T-helper 1 cell treated with Interleukin-12 subunit alpha and Interleukin-12 subunit beta and Interleukin-4 antibody, amounts not matched to agents 30 μg/mL and 1 μg/mL, for 36 hours (primary cell): ENCODE data around the gene PRPF39.
"Not testable (repeated sequence)": the region's sequence is repeated elsewhere in the genome, so short reads cannot be mapped to it uniquely, and the experiment has no call there.

Source experiments
- H3K27ac Mint-ChIP-seq: one replicate; pipeline ENCODE4 v1.8.0; 2021; ENCODE audit warnings: mild to moderate bottlenecking, mixed read lengths
- H3K27me3 Mint-ChIP-seq: one replicate; pipeline ENCODE4 v1.8.0; 2021; ENCODE audit warnings: low read depth, mixed read lengths
- H3K36me3 Mint-ChIP-seq: one replicate; pipeline ENCODE4 v1.8.0; 2021; ENCODE audit warnings: low read depth, mixed read lengths
- H3K4me1 Mint-ChIP-seq: one replicate; pipeline ENCODE4 v1.8.0; 2021; ENCODE audit warnings: low read depth, mixed read lengths
- H3K4me3 Mint-ChIP-seq: one replicate; pipeline ENCODE4 v1.8.0; 2021; ENCODE audit warnings: mild to moderate bottlenecking, moderate library complexity, mixed read lengths
- H3K9me3 Mint-ChIP-seq: one replicate; pipeline ENCODE4 v1.8.0; 2021; ENCODE audit warnings: mixed read lengths

PRPF39 gene

GRCh38 chr14:45135659-45136395 lies 51.9 kb downstream of the PRPF39 start, which contains the start of gene FANCM:
TSS of gene FANCM (plus strand) at chr14:45135930. CDS start at chr14:45136032, 102 bp downstream.
- Mint-ChIP-seq H3K36me3 (no peaks in the 10 kb centered on the region), H3K4me3 (peak within 1 kb of the TSS; percentile 93), H3K27ac (peak within 1 kb of the TSS; percentile 95), H3K4me1 (peaks cover 32% of the 10 kb centered on the region), H3K27me3 (no peaks in the 10 kb centered on the region), H3K9me3 (no peaks in the 10 kb centered on the region)

GRCh38 chr14:45136399-45136798 lies 52.5 kb downstream of the PRPF39 start:
- no peaks in the 10 kb centered on the region for H3K36me3 Mint-ChIP-seq
- H3K27me3 Mint-ChIP-seq = no peaks in the 10 kb centered on the region
- H3K9me3 Mint-ChIP-seq = no peaks in the 10 kb centered on the region
- peaks cover 31% of the 10 kb centered on the region for H3K4me1 Mint-ChIP-seq
- peak overlapping the region; percentile 93 for H3K4me3 Mint-ChIP-seq
- H3K27ac Mint-ChIP-seq = peak overlapping the region; percentile 95

- Mint-ChIP-seq H3K36me3 (peaks cover 9% of the 10 kb centered on the region), H3K9me3 (no peaks in the 10 kb centered on the region), H3K27ac (no peak overlapping the region), H3K27me3 (no peaks in the 10 kb centered on the region), H3K4me1 (peaks cover 34% of the 10 kb centered on the region), H3K4me3 (no peak overlapping the region)
Measured at GRCh38 chr14:45140661-45141187, 56.8 kb downstream of the PRPF39 start.

GRCh38 chr14:45142083-45142482 lies 58.2 kb downstream of the PRPF39 start:
- H3K36me3 Mint-ChIP-seq, H3K27ac Mint-ChIP-seq, H3K4me3 Mint-ChIP-seq, H3K9me3 Mint-ChIP-seq, H3K27me3 Mint-ChIP-seq: not testable (repeated sequence)
- peaks cover 29% of the 10 kb centered on the region for H3K4me1 Mint-ChIP-seq

- Mint-ChIP-seq H3K27me3 (no peaks in the 10 kb centered on the region), H3K27ac (no peak overlapping the region), H3K36me3 (peaks cover 13% of the 10 kb centered on the region), H3K4me3 (no peak overlapping the region), H3K9me3 (no peaks in the 10 kb centered on the region), H3K4me1 (peaks cover 14% of the 10 kb centered on the region)
Measured at GRCh38 chr14:45144658-45145057, 60.7 kb downstream of the PRPF39 start.

- H3K27ac Mint-ChIP-seq = no peak overlapping the region
Measured at GRCh38 chr14:45145214-45145613, 61.3 kb downstream of the PRPF39 start.

GRCh38 chr14:45149602-45150001 lies 65.7 kb downstream of the PRPF39 start:
- no peaks in the 10 kb centered on the region for H3K27me3 Mint-ChIP-seq
- no peak overlapping the region for H3K27ac Mint-ChIP-seq
- no peak overlapping the region for H3K4me3 Mint-ChIP-seq
- peaks cover 8% of the 10 kb centered on the region for H3K4me1 Mint-ChIP-seq
- H3K9me3 Mint-ChIP-seq = no peaks in the 10 kb centered on the region
- H3K36me3 Mint-ChIP-seq = peaks cover 11% of the 10 kb centered on the region

More at GRCh38 chr14:45145214-45145613, 61.3 kb downstream of the PRPF39 start:
- H3K36me3 Mint-ChIP-seq = peaks cover 15% of the 10 kb centered on the region
- no peaks in the 10 kb centered on the region for H3K27me3 Mint-ChIP-seq
- no peaks in the 10 kb centered on the region for H3K9me3 Mint-ChIP-seq
- peaks cover 14% of the 10 kb centered on the region for H3K4me1 Mint-ChIP-seq
- no peak overlapping the region for H3K4me3 Mint-ChIP-seq

- Mint-ChIP-seq H3K36me3 (peaks cover 10% of the 10 kb centered on the region), H3K9me3 (no peaks in the 10 kb centered on the region), H3K27me3 (no peaks in the 10 kb centered on the region), H3K4me1 (peaks cover under 1% of the 10 kb centered on the region), H3K4me3 (no peak overlapping the region), H3K27ac (no peak overlapping the region)
Measured at GRCh38 chr14:45150386-45150890, 66.5 kb downstream of the PRPF39 start.

GRCh38 chr14:45156067-45156466 lies 72.2 kb downstream of the PRPF39 start:
- Mint-ChIP-seq H3K27ac (no peak overlapping the region), H3K36me3 (peaks cover 4% of the 10 kb centered on the region), H3K4me3 (no peak overlapping the region), H3K4me1 (peaks cover 7% of the 10 kb centered on the region), H3K27me3 (no peaks in the 10 kb centered on the region), H3K9me3 (no peaks in the 10 kb centered on the region)
